ENCODE results near the gene CAMSAP1.

GRCh38 chr9:135828656-135829055, 78.7 kb downstream of the CAMSAP1 start:
- TF ChIP-seq TCF4 (CRISPR knock-in tag; IDR thresholded peaks at IDR 0.05; ENCODE audit: borderline replicate concordance) (no peak), ZC3H10 (CRISPR knock-in tag; IDR thresholded peaks at IDR 0.05) (no peak), ZNF8 (CRISPR knock-in tag; IDR thresholded peaks at IDR 0.05) (no peak), ZFP3 (CRISPR knock-in tag; IDR thresholded peaks at IDR 0.05) (no peak), CSDC2 (CRISPR knock-in tag; IDR thresholded peaks at IDR 0.05) (no peak), TSHZ2 (CRISPR knock-in tag; IDR thresholded peaks at IDR 0.05) (no peak), CSRNP3 (CRISPR knock-in tag; IDR thresholded peaks at IDR 0.05) (no peak), PATZ1 (CRISPR knock-in tag; IDR thresholded peaks at IDR 0.05; ENCODE audit: borderline replicate concordance) (no peak), BACH2 (CRISPR knock-in tag; IDR thresholded peaks at IDR 0.05; ENCODE audit: borderline replicate concordance) (no peak), ARNTL (CRISPR knock-in tag; IDR thresholded peaks at IDR 0.05; ENCODE audit: borderline replicate concordance, low read depth) (no peak), RARB (CRISPR knock-in tag; IDR thresholded peaks at IDR 0.05) (no peak)

Data from SK-N-SH treated with all-trans-retinoic acid at 6 μM for 48 hours (cell line).